B cell (primary cell): Measurements from ENCODE around the gene HLA-DPB1. TPM values are rescaled to one million over a fixed set of nuclear protein-coding genes. Genes with fewer than 3 reads are reported as not detected.

ENCODE experiments used
- ATAC-seq: fragments of 200-7000 bp; cut with Tn5 transposase; one replicate; pipeline ENCODE4 v1.10.0; 2021; ENCODE audit warnings: low read depth, mild to moderate bottlenecking, moderate number of reproducible peaks, moderate library complexity
- CTCF ChIA-PET: fragments of 350-600 bp; sonication (Branson Sonifier 250); formaldehyde crosslinking; loops from one replicate; lab custom pipeline; 2021; ENCODE audit warnings: antibody characterized with exemption, inconsistent platforms; lab: Charles Lee
- POLR2A ChIA-PET: fragments of 350-600 bp; sonication (Branson Sonifier 250); formaldehyde crosslinking; loops from one replicate; lab custom pipeline; 2021; ENCODE audit warnings: antibody characterized with exemption; lab: Charles Lee
- DNase-seq: peaks from one replicate; pipeline ENCODE4 v3.0.0; 2013
- H2AFZ ChIP-seq: 2 replicates; pipeline ENCODE4 v1.6.1; 2012; ENCODE audit warnings: mild to moderate bottlenecking, low read depth, low read length; ENCODE audit not compliant: insufficient read depth, poor library complexity, severe bottlenecking
- H3K27ac ChIP-seq, 2 donors: 1 replicate in 1 of 2; 2 replicates in 1 of 2; pipeline ENCODE4 v1.5.1; 2012 to 2013; ENCODE audit warnings: low read length in 2 of 2, mild to moderate bottlenecking in 2 of 2, moderate library complexity in 1 of 2
- H3K27me3 ChIP-seq, 4 experiments: fragments of 200-600 bp in 1 of 4; sonication (generic) in 1 of 4; replicated peaks in 1 of 4; 1 replicate in 2 of 4; 2 replicates in 2 of 4; pipeline versions ENCODE4 v1.6.1 to v1.7.0; 2013 to 2016; ENCODE audit warnings: low read length in 3 of 4, mild to moderate bottlenecking in 2 of 4, mixed read lengths in 1 of 4, moderate library complexity in 1 of 4; ENCODE audit not compliant: insufficient read depth in 4 of 4, control insufficient read depth in 3 of 4; ENCODE audit errors: control extremely low read depth in 1 of 4
- H3K36me3 ChIP-seq, 2 experiments: replicated peaks in 1 of 2; 1 replicate in 1 of 2; 2 replicates in 1 of 2; pipeline versions ENCODE4 v1.6.1 to v1.7.1; 2013; ENCODE audit warnings: low read length in 1 of 2; ENCODE audit not compliant: insufficient read depth in 2 of 2, control insufficient read depth in 1 of 2; ENCODE audit errors: control extremely low read depth in 1 of 2, extremely low read depth in 1 of 2
- H3K4me1 ChIP-seq, 2 donors: fragments of 200-600 bp in 1 of 2; sonication (generic) in 1 of 2; 1 replicate in 1 of 2; 2 replicates in 1 of 2; pipeline versions ENCODE4 v1.5.1 to v1.6.1; 2013 to 2017; ENCODE audit warnings: low read length in 2 of 2; ENCODE audit not compliant: control insufficient read depth in 2 of 2, insufficient read depth in 2 of 2
- H3K4me2 ChIP-seq: replicated peaks from 2 replicates; pipeline ENCODE3; 2012; ENCODE audit warnings: mild to moderate bottlenecking, low read depth, low read length; ENCODE audit not compliant: poor library complexity, severe bottlenecking
- H3K4me3 ChIP-seq, 5 experiments: fragments of 200-600 bp in 1 of 5; sonication (generic) in 1 of 5; 1 replicate in 3 of 5; 2 replicates in 2 of 5; pipeline versions ENCODE4 v1.5.1 to v1.7.0; 2011 to 2016; ENCODE audit warnings: low read length in 4 of 5, mild to moderate bottlenecking in 4 of 5, low read depth in 2 of 5, control low read depth in 1 of 5, moderate library complexity in 1 of 5; ENCODE audit not compliant: insufficient read depth in 1 of 5; ENCODE audit errors: control extremely low read depth in 1 of 5, extremely low read depth in 1 of 5
- H3K79me2 ChIP-seq: fragments of 200-600 bp; sonication (generic); one replicate; pipeline ENCODE4 v1.6.0; 2016; ENCODE audit warnings: low read length; ENCODE audit not compliant: control insufficient read depth, insufficient read depth
- H3K9ac ChIP-seq: fragments of 200-600 bp; sonication (generic); 2 replicates; pipeline ENCODE4 v1.6.1; 2017; ENCODE audit warnings: mild to moderate bottlenecking, low read length, moderate library complexity
- H3K9me3 ChIP-seq, 3 donors: one replicate each; pipeline versions ENCODE4 v1.6.1 to v1.7.1; 2013; ENCODE audit warnings: low read length in 2 of 3; ENCODE audit not compliant: control insufficient read depth in 2 of 3, insufficient read depth in 1 of 3; ENCODE audit errors: control extremely low read depth in 1 of 3
- H4K20me1 ChIP-seq: 2 replicates; pipeline ENCODE4 v1.6.0; 2012; ENCODE audit warnings: mild to moderate bottlenecking, low read length; ENCODE audit not compliant: insufficient read depth, control insufficient read depth, poor library complexity, severe bottlenecking
- H3K27ac Mint-ChIP-seq: one replicate; pipeline ENCODE4 v1.8.0; 2021; ENCODE audit warnings: mixed read lengths
- H3K27me3 Mint-ChIP-seq: one replicate; pipeline ENCODE4 v1.8.0; 2021; ENCODE audit warnings: mixed read lengths
- H3K4me1 Mint-ChIP-seq: one replicate; pipeline ENCODE4 v1.8.0; 2021; ENCODE audit warnings: mixed read lengths
- H3K4me3 Mint-ChIP-seq: one replicate; pipeline ENCODE4 v1.8.0; 2021; ENCODE audit warnings: mixed read lengths
- H3K9me3 Mint-ChIP-seq: one replicate; pipeline ENCODE4 v1.8.0; 2022; ENCODE audit warnings: mixed read lengths; ENCODE audit not compliant: insufficient read depth
- CTCF ChIP-seq: fragments of 200-600 bp; IDR thresholded peaks from one replicate; pipeline ENCODE4 v1.8.0; 2022; ENCODE audit warnings: antibody characterized with exemption, mild to moderate bottlenecking
- EZH2 ChIP-seq: IDR thresholded peaks from 2 replicates; pipeline ENCODE4 v1.6.1; 2012; ENCODE audit warnings: borderline replicate concordance, low read depth, mild to moderate bottlenecking, moderate library complexity, low read length; ENCODE audit not compliant: insufficient read depth, poor library complexity, severe bottlenecking
- WGBS: methylation state at CpG from one replicate; pipeline ENCODE4 v1.1.5; 2013; ENCODE audit warnings: missing lambda C conversion rate; ENCODE audit not compliant: insufficient coverage; 5-methylcytosine and 5-hydroxymethylcytosine counted together
- intact Hi-C: fragments of 100-400 bp; cut with micrococcal nuclease; formaldehyde crosslinking; loops from one replicate; pipeline ENCODE4 v1.10.0; 2022
- polyA plus RNA-seq: library from polyadenylated mRNA; depleted of rRNA; stranded (reverse); fragments of >200 nt; gene quantifications from 2 replicates; pipeline ENCODE4 v1.2.3, GENCODE V29; 2012
- total RNA-seq, 2 donors: library from RNA; stranded (reverse); fragments of 120-200 nt in 1 of 2; gene quantifications; 1 replicate in 1 of 2; 2 replicates in 1 of 2; pipeline versions ENCODE4 v1.2.3 to v1.2.4, GENCODE V29; 2013 to 2022

The HLA-DPB1 gene
- total and polyA plus RNA-seq, 2 donors (not counting 1 experiment from before 2014, with no cell fraction given) = 1,104 to 1,578 TPM

- H3K27ac Mint-ChIP-seq = no peak overlapping the region
- ChIA-PET CTCF (interaction anchor here (0.9 to 6.1 kb wide), 10 partner anchors 9 to 125 kb away, joined by 3 to 109 read pairs (median 14); partner anchors contain the start of genes HLA-DOA and HLA-DPB1), POLR2A (no interaction called here)
- H3K27me3 Mint-ChIP-seq = no peaks in the 10 kb centered on the region
- Histone ChIP-seq H3K27ac (no peak overlapping the region), H3K9me3 (peaks cover 0 to 12% (median 10%) of the 10 kb centered on the region in 3 donors), H3K36me3 (peaks cover 0 to 9% of the 10 kb centered on the region in 2 experiments), H4K20me1 (no peaks in the 10 kb centered on the region), H3K4me3 (no peak overlapping the region), H3K79me2 (no peaks in the 10 kb centered on the region), H3K4me1 (peaks cover 0 to 6% of the 10 kb centered on the region in 2 donors), H3K4me2 (no peak overlapping the region), H2AFZ (no peak overlapping the region), H3K9ac (no peak overlapping the region), H3K27me3 (no peaks in the 10 kb centered on the region)
- TF ChIP-seq EZH2 (no peak), CTCF (no peak)
- intact Hi-C loops = no loop called here
- H3K4me3 Mint-ChIP-seq = no peak overlapping the region
- ATAC-seq (no peak), DNase-seq (no peak)
- H3K4me1 Mint-ChIP-seq = peaks cover 5% of the 10 kb centered on the region
- H3K9me3 Mint-ChIP-seq = peaks cover 4% of the 10 kb centered on the region
- WGBS = 70% methylated on average over 2 of the region's 4 CpGs
Measured at GRCh38 chr6:33124525-33124901, 48.7 kb downstream of the HLA-DPB1 start.

GRCh38 chr6:33124947-33125346, 49.2 kb downstream of the HLA-DPB1 start:
- 100% methylated on average over 1 of the region's 4 CpGs for WGBS
- Histone ChIP-seq H2AFZ (no peak overlapping the region), H3K9ac (no peak overlapping the region), H3K4me1 (peaks cover 0 to 6% of the 10 kb centered on the region in 2 donors), H3K79me2 (no peaks in the 10 kb centered on the region), H4K20me1 (no peaks in the 10 kb centered on the region), H3K27me3 (no peaks in the 10 kb centered on the region), H3K27ac (no peak overlapping the region), H3K4me3 (no peak overlapping the region), H3K36me3 (peaks cover 0 to 9% of the 10 kb centered on the region in 2 experiments), H3K9me3 (peaks cover 0 to 12% (median 10%) of the 10 kb centered on the region in 3 donors), H3K4me2 (no peak overlapping the region)
- ChIA-PET POLR2A (no interaction called here), CTCF (interaction anchor here (0.8 to 6.1 kb wide), 14 partner anchors 9 to 128 kb away, joined by 3 to 109 read pairs (median 8); partner anchors contain the start of genes HLA-DOA and HLA-DPB1)
- Mint-ChIP-seq H3K27me3 (no peaks in the 10 kb centered on the region), H3K4me1 (peaks cover 5% of the 10 kb centered on the region), H3K27ac (no peak overlapping the region), H3K4me3 (no peak overlapping the region), H3K9me3 (peaks cover 4% of the 10 kb centered on the region)
- no peak for DNase-seq
- TF ChIP-seq CTCF (no peak), EZH2 (no peak)
- intact Hi-C loops = no loop called here
- ATAC-seq = no peak
